Sigmoid colon (tissue), 4 donors: ENCODE results near the gene TBCEL.

Experiments used
- CTCF ChIP-seq, 4 experiments: fragments of 450-650 bp in 3 of 4; fragments of 200-600 bp in 1 of 4; IDR thresholded peaks; one replicate each; pipeline ENCODE4 v1.5.1; 2016 to 2019; ENCODE audit warnings: antibody characterized with exemption in 4 of 4, mild to moderate bottlenecking in 3 of 4, moderate library complexity in 2 of 4
- EP300 ChIP-seq, 4 donors: sonication (generic); formaldehyde crosslinking; IDR thresholded peaks; one replicate each; pipeline ENCODE4 v1.6.1; 2017; ENCODE audit warnings: antibody characterized with exemption in 4 of 4
- POLR2AphosphoS5 ChIP-seq, 4 donors: sonication (generic); formaldehyde crosslinking; IDR thresholded peaks; one replicate each; pipeline ENCODE4 v1.6.1; 2017; ENCODE audit warnings: antibody characterized with exemption in 4 of 4

GRCh38 chr11:121029153-121029552, 5.3 kb downstream of the TBCEL start:
- no peak for TF ChIP-seq POLR2AphosphoS5 (IDR thresholded peaks at IDR 0.05)
- TF ChIP-seq EP300 (IDR thresholded peaks at IDR 0.05): no peak
- TF ChIP-seq CTCF (IDR thresholded peaks at IDR 0.05): no peak
